ENCODE measurements around the gene CHMP4B.

DNA sequence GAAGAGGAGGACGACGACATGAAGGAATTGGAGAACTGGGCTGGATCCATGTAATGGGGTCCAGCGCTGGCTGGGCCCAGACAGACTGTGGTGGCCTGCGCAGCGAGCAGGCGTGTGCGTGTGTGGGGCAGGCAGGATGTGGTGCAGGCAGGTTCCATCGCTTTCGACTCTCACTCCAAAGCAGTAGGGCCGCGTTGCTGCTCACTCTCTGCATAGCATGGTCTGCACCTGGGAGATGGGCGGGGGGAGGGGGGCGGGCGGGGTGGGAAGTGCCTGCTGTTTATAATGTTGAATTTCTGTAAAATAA, 42.3 kb downstream of the CHMP4B start:
- TF ChIP-seq REST (IDR thresholded peaks at IDR 0.05; ENCODE audit: insufficient read depth in 1 of 2, low read depth in 2 of 2, low read length in 2 of 2), result no peak
- no peak for TF ChIP-seq POLR2AphosphoS5 (IDR thresholded peaks at IDR 0.05; ENCODE audit: low read depth, low read length)
- no peak for TF ChIP-seq TAF1 (IDR thresholded peaks at IDR 0.05; ENCODE audit: borderline replicate concordance, insufficient read depth, low read length)
